GM23338 (cell line): ENCODE results near the gene ANKRD11.

Source experiments
- CREB1 ChIP-seq: fragments of 250-450 bp; sonication (Bioruptor Pico); IDR thresholded peaks from 2 replicates; pipeline ENCODE4 v1.5.0; 2020; ENCODE audit warnings: low read depth, mild to moderate bottlenecking, moderate library complexity
- EZH2 ChIP-seq: fragments of 200-600 bp; sonication (generic); IDR thresholded peaks from one replicate; pipeline ENCODE4 v1.8.0; 2017; ENCODE audit warnings: antibody characterized with exemption, mild to moderate bottlenecking, low read depth; ENCODE audit not compliant: unreplicated experiment
- EZH2phosphoT487 ChIP-seq: fragments of 200-600 bp; sonication (generic); IDR thresholded peaks from one replicate; pipeline ENCODE4 v1.8.1; 2018; ENCODE audit warnings: antibody characterized with exemption; ENCODE audit not compliant: unreplicated experiment
- JUNB ChIP-seq: IDR thresholded peaks from one replicate; pipeline ENCODE4 v1.6.1; 2016; ENCODE audit warnings: antibody characterized with exemption; ENCODE audit not compliant: unreplicated experiment
- NANOG ChIP-seq: IDR thresholded peaks from 2 replicates; pipeline ENCODE4 v1.6.1; 2016; ENCODE audit warnings: antibody characterized with exemption, borderline replicate concordance
- POLR2AphosphoS5 ChIP-seq: IDR thresholded peaks from 2 replicates; pipeline ENCODE4 v1.6.1; 2016; ENCODE audit warnings: antibody characterized with exemption, low read depth
- STAT1 ChIP-seq: IDR thresholded peaks from one replicate; pipeline ENCODE4 v1.6.1; 2016; ENCODE audit warnings: antibody characterized with exemption; ENCODE audit not compliant: unreplicated experiment
- ZNF114 ChIP-seq: fragments of 250-450 bp; sonication (Bioruptor Pico); IDR thresholded peaks from 2 replicates; pipeline ENCODE4 v1.5.0; 2020; ENCODE audit warnings: mild to moderate bottlenecking, moderate library complexity
- ZNF331 ChIP-seq: fragments of 250-450 bp; sonication (Bioruptor Pico); IDR thresholded peaks from 2 replicates; pipeline ENCODE4 v1.5.0; 2020; ENCODE audit warnings: low read depth, mild to moderate bottlenecking, moderate library complexity
- TF ChIP-seq, protein P1 (sequence below), 2 experiments: fragments of 200-600 bp in 1 of 2; sonication (generic) in 1 of 2; conservative IDR thresholded peaks; 2 replicates each; pipeline versions ENCODE4 v1.5.1 to v1.6.1; 2016 to 2017; ENCODE audit warnings: antibody characterized with exemption in 2 of 2, low read depth in 2 of 2, mild to moderate bottlenecking in 2 of 2, moderate library complexity in 1 of 2
- TF ChIP-seq, protein P2 (sequence below): IDR thresholded peaks from one replicate; pipeline ENCODE4 v1.6.1; 2018; ENCODE audit warnings: antibody characterized with exemption; ENCODE audit not compliant: unreplicated experiment
- TF ChIP-seq, protein P3 (sequence below): fragments of 250-450 bp; sonication (Bioruptor Pico); IDR thresholded peaks from 2 replicates; pipeline ENCODE4 v1.5.0; 2020; ENCODE audit warnings: mild to moderate bottlenecking, moderate library complexity
- TF ChIP-seq, protein P4 (sequence below): IDR thresholded peaks from 2 replicates; pipeline ENCODE4 v1.6.1; 2016; ENCODE audit warnings: antibody characterized with exemption

DNA sequence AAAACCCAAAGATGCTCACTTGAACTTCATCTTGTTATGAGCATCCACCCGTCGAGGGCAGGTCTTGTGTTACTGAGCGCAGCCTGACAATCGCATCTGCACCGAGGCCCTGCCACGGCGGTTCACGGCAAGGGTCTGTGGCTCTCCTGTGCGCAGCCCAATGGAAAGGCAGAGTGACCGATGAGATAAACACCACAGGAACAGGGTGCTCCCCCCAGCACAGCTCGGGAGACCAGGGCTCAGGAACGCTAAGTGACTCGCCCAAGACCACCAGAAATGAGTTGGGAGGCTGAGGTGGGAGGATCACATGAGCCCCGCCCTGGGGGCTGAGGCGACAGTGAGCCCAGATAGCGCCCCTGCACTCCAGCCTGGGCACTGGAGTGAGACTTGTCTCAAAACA, 134.7 kb downstream of the ANKRD11 start:
- TF ChIP-seq EZH2 (no peak), JUNB (no peak), EZH2phosphoT487 (no peak), ZNF331 (CRISPR knock-in tag) (no peak), NANOG (no peak), POLR2AphosphoS5 (no peak), CREB1 (no peak), STAT1 (no peak), ZNF114 (CRISPR knock-in tag) (no peak)
- TF ChIP-seq, protein P1, sequence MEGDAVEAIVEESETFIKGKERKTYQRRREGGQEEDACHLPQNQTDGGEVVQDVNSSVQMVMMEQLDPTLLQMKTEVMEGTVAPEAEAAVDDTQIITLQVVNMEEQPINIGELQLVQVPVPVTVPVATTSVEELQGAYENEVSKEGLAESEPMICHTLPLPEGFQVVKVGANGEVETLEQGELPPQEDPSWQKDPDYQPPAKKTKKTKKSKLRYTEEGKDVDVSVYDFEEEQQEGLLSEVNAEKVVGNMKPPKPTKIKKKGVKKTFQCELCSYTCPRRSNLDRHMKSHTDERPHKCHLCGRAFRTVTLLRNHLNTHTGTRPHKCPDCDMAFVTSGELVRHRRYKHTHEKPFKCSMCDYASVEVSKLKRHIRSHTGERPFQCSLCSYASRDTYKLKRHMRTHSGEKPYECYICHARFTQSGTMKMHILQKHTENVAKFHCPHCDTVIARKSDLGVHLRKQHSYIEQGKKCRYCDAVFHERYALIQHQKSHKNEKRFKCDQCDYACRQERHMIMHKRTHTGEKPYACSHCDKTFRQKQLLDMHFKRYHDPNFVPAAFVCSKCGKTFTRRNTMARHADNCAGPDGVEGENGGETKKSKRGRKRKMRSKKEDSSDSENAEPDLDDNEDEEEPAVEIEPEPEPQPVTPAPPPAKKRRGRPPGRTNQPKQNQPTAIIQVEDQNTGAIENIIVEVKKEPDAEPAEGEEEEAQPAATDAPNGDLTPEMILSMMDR (conservative IDR thresholded peaks at IDR 0.05; ENCODE audit: low read depth in 2 of 2) = no peak
- TF ChIP-seq, protein P2, sequence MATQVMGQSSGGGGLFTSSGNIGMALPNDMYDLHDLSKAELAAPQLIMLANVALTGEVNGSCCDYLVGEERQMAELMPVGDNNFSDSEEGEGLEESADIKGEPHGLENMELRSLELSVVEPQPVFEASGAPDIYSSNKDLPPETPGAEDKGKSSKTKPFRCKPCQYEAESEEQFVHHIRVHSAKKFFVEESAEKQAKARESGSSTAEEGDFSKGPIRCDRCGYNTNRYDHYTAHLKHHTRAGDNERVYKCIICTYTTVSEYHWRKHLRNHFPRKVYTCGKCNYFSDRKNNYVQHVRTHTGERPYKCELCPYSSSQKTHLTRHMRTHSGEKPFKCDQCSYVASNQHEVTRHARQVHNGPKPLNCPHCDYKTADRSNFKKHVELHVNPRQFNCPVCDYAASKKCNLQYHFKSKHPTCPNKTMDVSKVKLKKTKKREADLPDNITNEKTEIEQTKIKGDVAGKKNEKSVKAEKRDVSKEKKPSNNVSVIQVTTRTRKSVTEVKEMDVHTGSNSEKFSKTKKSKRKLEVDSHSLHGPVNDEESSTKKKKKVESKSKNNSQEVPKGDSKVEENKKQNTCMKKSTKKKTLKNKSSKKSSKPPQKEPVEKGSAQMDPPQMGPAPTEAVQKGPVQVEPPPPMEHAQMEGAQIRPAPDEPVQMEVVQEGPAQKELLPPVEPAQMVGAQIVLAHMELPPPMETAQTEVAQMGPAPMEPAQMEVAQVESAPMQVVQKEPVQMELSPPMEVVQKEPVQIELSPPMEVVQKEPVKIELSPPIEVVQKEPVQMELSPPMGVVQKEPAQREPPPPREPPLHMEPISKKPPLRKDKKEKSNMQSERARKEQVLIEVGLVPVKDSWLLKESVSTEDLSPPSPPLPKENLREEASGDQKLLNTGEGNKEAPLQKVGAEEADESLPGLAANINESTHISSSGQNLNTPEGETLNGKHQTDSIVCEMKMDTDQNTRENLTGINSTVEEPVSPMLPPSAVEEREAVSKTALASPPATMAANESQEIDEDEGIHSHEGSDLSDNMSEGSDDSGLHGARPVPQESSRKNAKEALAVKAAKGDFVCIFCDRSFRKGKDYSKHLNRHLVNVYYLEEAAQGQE = no peak
- TF ChIP-seq, protein P3, sequence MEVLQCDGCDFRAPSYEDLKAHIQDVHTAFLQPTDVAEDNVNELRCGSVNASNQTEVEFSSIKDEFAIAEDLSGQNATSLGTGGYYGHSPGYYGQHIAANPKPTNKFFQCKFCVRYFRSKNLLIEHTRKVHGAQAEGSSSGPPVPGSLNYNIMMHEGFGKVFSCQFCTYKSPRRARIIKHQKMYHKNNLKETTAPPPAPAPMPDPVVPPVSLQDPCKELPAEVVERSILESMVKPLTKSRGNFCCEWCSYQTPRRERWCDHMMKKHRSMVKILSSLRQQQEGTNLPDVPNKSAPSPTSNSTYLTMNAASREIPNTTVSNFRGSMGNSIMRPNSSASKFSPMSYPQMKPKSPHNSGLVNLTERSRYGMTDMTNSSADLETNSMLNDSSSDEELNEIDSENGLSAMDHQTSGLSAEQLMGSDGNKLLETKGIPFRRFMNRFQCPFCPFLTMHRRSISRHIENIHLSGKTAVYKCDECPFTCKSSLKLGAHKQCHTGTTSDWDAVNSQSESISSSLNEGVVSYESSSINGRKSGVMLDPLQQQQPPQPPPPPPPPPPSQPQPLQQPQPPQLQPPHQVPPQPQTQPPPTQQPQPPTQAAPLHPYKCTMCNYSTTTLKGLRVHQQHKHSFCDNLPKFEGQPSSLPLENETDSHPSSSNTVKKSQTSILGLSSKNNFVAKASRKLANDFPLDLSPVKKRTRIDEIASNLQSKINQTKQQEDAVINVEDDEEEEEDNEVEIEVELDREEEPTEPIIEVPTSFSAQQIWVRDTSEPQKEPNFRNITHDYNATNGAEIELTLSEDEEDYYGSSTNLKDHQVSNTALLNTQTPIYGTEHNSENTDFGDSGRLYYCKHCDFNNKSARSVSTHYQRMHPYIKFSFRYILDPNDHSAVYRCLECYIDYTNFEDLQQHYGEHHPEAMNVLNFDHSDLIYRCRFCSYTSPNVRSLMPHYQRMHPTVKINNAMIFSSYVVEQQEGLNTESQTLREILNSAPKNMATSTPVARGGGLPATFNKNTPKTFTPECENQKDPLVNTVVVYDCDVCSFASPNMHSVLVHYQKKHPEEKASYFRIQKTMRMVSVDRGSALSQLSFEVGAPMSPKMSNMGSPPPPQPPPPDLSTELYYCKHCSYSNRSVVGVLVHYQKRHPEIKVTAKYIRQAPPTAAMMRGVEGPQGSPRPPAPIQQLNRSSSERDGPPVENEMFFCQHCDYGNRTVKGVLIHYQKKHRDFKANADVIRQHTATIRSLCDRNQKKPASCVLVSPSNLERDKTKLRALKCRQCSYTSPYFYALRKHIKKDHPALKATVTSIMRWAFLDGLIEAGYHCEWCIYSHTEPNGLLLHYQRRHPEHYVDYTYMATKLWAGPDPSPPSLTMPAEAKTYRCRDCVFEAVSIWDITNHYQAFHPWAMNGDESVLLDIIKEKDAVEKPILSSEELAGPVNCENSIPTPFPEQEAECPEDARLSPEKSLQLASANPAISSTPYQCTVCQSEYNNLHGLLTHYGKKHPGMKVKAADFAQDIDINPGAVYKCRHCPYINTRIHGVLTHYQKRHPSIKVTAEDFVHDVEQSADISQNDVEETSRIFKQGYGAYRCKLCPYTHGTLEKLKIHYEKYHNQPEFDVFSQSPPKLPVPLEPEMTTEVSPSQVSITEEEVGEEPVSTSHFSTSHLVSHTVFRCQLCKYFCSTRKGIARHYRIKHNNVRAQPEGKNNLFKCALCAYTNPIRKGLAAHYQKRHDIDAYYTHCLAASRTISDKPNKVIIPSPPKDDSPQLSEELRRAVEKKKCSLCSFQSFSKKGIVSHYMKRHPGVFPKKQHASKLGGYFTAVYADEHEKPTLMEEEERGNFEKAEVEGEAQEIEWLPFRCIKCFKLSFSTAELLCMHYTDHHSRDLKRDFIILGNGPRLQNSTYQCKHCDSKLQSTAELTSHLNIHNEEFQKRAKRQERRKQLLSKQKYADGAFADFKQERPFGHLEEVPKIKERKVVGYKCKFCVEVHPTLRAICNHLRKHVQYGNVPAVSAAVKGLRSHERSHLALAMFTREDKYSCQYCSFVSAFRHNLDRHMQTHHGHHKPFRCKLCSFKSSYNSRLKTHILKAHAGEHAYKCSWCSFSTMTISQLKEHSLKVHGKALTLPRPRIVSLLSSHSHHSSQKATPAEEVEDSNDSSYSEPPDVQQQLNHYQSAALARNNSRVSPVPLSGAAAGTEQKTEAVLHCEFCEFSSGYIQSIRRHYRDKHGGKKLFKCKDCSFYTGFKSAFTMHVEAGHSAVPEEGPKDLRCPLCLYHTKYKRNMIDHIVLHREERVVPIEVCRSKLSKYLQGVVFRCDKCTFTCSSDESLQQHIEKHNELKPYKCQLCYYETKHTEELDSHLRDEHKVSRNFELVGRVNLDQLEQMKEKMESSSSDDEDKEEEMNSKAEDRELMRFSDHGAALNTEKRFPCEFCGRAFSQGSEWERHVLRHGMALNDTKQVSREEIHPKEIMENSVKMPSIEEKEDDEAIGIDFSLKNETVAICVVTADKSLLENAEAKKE (CRISPR knock-in tag) = no peak
- TF ChIP-seq, protein P4, sequence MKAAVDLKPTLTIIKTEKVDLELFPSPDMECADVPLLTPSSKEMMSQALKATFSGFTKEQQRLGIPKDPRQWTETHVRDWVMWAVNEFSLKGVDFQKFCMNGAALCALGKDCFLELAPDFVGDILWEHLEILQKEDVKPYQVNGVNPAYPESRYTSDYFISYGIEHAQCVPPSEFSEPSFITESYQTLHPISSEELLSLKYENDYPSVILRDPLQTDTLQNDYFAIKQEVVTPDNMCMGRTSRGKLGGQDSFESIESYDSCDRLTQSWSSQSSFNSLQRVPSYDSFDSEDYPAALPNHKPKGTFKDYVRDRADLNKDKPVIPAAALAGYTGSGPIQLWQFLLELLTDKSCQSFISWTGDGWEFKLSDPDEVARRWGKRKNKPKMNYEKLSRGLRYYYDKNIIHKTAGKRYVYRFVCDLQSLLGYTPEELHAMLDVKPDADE = no peak
